Measurements from ENCODE around the gene THBS4. TPM values are rescaled to one million over a fixed set of nuclear protein-coding genes. Genes with fewer than 3 reads are reported as not detected.

THBS4 gene
- total and polyA plus RNA-seq, 5 experiments from 2014 or later, result 0.52 to 0.68 TPM; not detected in 3

DNA sequence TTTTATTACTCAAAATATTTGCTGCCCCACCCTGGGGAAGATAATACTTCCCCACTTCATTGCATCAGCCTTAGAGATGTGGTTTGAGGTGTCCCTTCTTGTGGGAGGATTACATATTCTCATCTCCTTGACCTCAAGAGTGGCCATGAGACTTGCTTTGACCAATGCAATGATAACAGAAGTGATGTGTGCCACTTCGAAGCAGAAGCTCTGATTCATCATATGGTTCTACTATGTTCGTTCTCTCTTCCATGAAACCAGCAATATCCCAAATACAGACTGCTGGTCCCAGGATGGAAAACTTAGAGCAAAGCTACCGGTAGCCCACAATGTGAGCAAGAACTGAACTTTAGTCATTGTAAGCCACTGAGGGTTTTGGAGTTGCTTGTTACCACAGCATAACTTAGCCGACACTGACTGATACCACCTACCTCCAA, 92.0 kb downstream of the THBS4 start:
- ATAC-seq (no peak), DNase-seq (no peak)
- Mint-ChIP-seq H3K27ac (peak overlapping the region in 5 of 10 donors; percentile 11 to 80 (median 34)), H3K4me1 (peaks cover 38 to 78% (median 70%) of the 10 kb centered on the region in 4 donors), H3K9me3 (peaks cover 0 to 27% (median 2%) of the 10 kb centered on the region in 9 donors), H3K36me3 (peaks cover 7 to 32% (median 11%) of the 10 kb centered on the region in 3 donors), H3K4me3 (peak overlapping the region in 2 of 10 donors; percentile 17 to 28), H3K27me3 (no peaks in the 10 kb centered on the region)
- POLR2A ChIA-PET, result interaction anchor here (2.0 to 2.3 kb wide), 2 partner anchors 8 to 128 kb away, joined by 11 to 17 read pairs; partner anchors contain the start of gene SERINC5

DNA sequence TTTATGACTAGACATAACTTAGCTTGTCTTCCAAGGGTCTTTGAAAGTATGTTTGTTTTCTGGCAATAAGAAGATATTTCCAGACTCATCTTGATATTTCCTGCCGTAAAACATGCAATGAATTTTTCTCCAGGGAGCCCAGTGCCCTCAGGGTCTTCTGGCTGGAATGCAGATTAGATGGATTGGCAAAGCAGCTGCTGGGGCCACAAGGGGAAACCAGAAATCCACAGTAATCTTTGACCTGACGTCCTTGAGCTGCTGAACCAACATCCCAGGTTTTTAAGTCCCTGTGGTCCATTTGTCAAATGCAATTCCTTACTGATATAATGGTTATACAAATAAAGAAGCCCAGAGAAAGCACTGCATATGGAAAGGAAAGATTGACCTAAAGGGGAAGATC, 93.0 kb downstream of the THBS4 start:
- Mint-ChIP-seq H3K9me3 (peaks cover 0 to 27% (median 2%) of the 10 kb centered on the region in 9 donors), H3K27me3 (no peaks in the 10 kb centered on the region), H3K4me3 (peak overlapping the region in 2 of 10 donors; percentile 38 to 50), H3K27ac (peak overlapping the region; percentile 49 to 90 (median 78)), H3K4me1 (peaks cover 41 to 81% (median 72%) of the 10 kb centered on the region in 4 donors), H3K36me3 (peaks cover 7 to 29% (median 11%) of the 10 kb centered on the region in 3 donors)
- DNase-seq (no peak), ATAC-seq (no peak)
- POLR2A ChIA-PET, result no interaction called here

DNA sequence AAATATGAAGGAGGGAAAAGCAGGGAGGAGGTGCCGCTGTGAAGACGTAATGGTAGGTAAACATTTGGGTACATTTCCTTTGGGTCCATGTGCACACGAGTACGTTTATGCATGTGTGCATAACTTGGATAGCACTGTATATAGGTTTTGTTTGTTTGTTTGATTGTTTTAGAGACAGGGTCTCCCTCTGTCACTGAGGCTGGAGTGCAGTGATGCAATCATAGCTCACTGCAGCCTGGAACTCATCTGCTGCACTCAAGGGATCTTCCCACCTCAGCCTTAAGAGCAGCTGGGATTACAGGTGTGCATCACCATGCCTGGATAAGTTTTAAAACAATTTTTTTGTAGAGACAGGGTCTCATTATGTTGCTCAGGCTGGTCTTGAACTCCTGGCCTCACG, 94.0 kb downstream of the THBS4 start:
- peaks cover 7 to 29% (median 10%) of the 10 kb centered on the region in 3 donors for H3K36me3 Mint-ChIP-seq
- H3K4me3 Mint-ChIP-seq, result peak overlapping the region in 1 of 10 donors; percentile 66
- ATAC-seq (no peak), DNase-seq (no peak)
- H3K4me1 Mint-ChIP-seq, result peaks cover 44 to 82% (median 73%) of the 10 kb centered on the region in 4 donors
- POLR2A ChIA-PET, result interaction anchor here (0.8 kb wide), 1 partner anchor 10 kb away, joined by 3 read pairs; no protein-coding TSS in a partner anchor
- peaks cover 0 to 27% (median 2%) of the 10 kb centered on the region in 9 donors for H3K9me3 Mint-ChIP-seq
- H3K27ac Mint-ChIP-seq, result peak overlapping the region; percentile 32 to 92 (median 78)
- H3K27me3 Mint-ChIP-seq, result no peaks in the 10 kb centered on the region

Other genes with a start within 250 kb of the THBS4 start
- gene MTX3, start 44.1 kb upstream of the THBS4 start, total RNA-seq, result 10 to 100 TPM; 29.4 to 33.6 TPM
- 1 to 10 TPM; 2.8 to 4.0 (median 3.1) TPM for gene MTX3, start 44.1 kb upstream of the THBS4 start, polyA plus RNA-seq
- 100 to 1,000 TPM; 182 to 186 TPM for gene SERINC5, start 220.7 kb downstream of the THBS4 start, total RNA-seq
- gene SERINC5, start 220.7 kb downstream of the THBS4 start, polyA plus RNA-seq, result 10 to 100 TPM; 21.8 to 30.6 (median 24.1) TPM

Measured in naive thymus-derived CD8-positive, alpha-beta T cell (primary cell).